IPS-20b (cell line): Measurements from ENCODE around the gene NUDT4B.
"Not testable (repeated sequence)": the region's sequence is repeated elsewhere in the genome, so short reads cannot be mapped to it uniquely, and the experiment has no call there.

Experiments
- H3K27ac ChIP-seq: one replicate; pipeline ENCODE4 v1.5.1; 2013; ENCODE audit warnings: low read length
- H3K27me3 ChIP-seq: 2 replicates; pipeline ENCODE4 v1.6.1; 2013; ENCODE audit warnings: mild to moderate bottlenecking, low read length, inconsistent platforms; ENCODE audit not compliant: insufficient read depth
- H3K36me3 ChIP-seq: 2 replicates; pipeline ENCODE4 v1.6.1; 2013; ENCODE audit warnings: low read depth, mild to moderate bottlenecking, inconsistent platforms, low read length, moderate library complexity; ENCODE audit not compliant: insufficient read depth
- H3K4me1 ChIP-seq: 2 replicates; pipeline ENCODE4 v1.6.1; 2013; ENCODE audit warnings: mild to moderate bottlenecking, control low read depth, inconsistent platforms, low read length, moderate library complexity; ENCODE audit not compliant: insufficient read depth
- H3K4me3 ChIP-seq: 2 replicates; pipeline ENCODE4 v1.5.1; 2013; ENCODE audit warnings: mild to moderate bottlenecking, low read length, inconsistent platforms
- H3K9ac ChIP-seq: 2 replicates; pipeline ENCODE4 v1.6.1; 2013; ENCODE audit warnings: low read depth, mild to moderate bottlenecking, inconsistent platforms, low read length, moderate library complexity
- H3K9me3 ChIP-seq: 2 replicates; pipeline ENCODE4 v1.6.1; 2013; ENCODE audit warnings: mild to moderate bottlenecking, low read depth, low read length, inconsistent platforms; ENCODE audit not compliant: insufficient read depth

The NUDT4B gene

DNA sequence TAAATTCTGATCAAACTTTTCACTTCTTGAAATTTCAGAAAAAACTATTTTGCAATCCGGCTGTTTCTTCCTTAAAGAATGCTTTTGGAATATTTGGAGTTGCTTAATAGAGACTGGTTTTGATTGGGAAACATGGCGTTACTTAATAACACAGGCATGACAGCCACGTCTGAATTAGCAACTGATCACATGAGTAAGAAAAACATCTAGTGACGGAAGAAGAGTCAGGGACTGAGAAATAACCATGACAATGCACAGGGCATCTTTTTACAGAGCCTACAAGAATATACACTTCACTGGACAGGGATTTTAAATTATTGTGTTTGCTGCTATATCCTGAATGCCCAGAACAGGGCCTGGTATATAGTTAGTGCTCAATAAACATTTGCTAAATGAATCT lies 25.1 kb downstream of the NUDT4B start:
- not testable (repeated sequence) for H3K9ac ChIP-seq, H3K4me1 ChIP-seq, H3K9me3 ChIP-seq, H3K27me3 ChIP-seq, H3K27ac ChIP-seq, H3K36me3 ChIP-seq, H3K4me3 ChIP-seq

DNA sequence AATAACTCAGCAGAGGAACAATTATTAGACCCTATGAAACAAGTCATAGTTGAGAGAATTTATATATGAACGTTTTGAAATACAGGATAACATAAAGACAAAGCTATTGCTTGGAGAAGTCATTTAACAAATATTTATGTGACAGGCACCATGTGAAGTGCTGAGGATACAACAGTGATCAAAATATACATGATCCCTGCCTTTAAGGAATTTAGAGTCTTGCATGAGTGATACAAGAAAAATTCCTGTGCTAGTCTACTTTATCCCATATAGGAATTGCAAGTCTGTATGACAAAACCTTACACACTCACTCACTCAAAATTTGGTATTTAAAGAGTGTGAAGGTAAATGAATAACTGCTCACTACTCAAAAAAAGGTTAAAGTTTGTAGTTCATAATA lies 25.5 kb downstream of the NUDT4B start:
- H3K9me3 ChIP-seq, H3K27ac ChIP-seq, H3K4me3 ChIP-seq, H3K9ac ChIP-seq, H3K36me3 ChIP-seq, H3K27me3 ChIP-seq, H3K4me1 ChIP-seq: not testable (repeated sequence)

DNA sequence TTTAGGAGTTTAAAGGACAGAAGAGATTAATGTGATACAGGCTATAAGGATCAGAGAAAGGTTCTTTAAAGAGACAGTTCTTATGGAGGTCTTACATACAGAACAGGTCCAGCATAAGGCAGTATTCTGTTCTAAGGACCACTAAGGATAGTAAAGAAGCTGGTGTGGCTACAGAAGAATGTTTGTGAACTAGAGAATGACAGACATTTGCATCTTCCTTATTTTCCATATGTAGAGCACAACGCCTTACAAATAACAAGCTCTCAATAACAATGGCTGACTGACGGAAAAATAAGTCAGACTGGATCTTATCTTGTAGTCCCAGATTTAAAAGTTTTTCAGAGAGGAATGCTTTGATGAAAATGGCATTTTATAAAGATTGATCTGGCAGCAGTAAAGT lies 26.7 kb downstream of the NUDT4B start:
- H3K9me3 ChIP-seq, H3K27me3 ChIP-seq, H3K27ac ChIP-seq, H3K36me3 ChIP-seq, H3K4me1 ChIP-seq, H3K4me3 ChIP-seq, H3K9ac ChIP-seq: not testable (repeated sequence)

DNA sequence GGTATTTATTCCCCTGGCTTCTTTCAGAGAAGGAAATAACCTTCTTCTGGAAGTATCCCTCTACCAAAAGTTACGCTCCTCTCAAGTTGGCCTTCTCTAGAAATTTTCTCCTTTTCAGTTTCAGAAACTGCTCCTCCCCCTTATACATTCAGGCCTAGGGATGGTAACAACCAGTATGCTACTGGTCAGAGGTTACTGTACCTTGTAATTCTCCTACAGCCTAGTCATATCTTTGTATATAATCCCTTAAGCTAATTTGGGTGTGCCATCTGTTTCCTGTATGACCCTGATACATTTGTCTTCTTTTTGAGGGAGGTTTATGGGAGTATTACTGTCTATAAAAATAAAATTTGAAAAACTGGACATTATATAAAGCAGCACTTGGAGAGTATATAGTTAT lies 29.1 kb downstream of the NUDT4B start:
- H3K4me3 ChIP-seq, H3K9ac ChIP-seq, H3K36me3 ChIP-seq, H3K27me3 ChIP-seq, H3K27ac ChIP-seq, H3K9me3 ChIP-seq, H3K4me1 ChIP-seq: not testable (repeated sequence)

DNA sequence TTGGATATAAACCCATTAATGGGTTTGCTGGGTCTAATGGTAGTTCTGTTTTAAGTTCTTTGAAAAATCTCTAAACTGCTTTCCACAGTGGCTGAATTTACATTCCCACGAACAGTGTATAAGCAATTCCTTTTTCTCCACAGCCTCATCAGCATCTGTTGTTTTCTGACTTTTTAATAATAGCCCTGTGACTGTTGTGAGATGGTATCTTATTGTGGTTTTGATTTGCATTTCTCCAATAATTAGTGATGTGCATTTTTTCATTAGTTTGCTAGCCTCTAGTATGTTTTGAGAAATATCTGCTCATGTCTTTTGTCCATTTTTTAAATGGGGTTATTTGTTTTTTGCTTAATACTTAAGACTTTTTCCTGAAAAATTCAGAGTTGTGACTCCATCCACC lies 31.8 kb downstream of the NUDT4B start:
- not testable (repeated sequence) for H3K4me3 ChIP-seq, H3K4me1 ChIP-seq, H3K27ac ChIP-seq, H3K27me3 ChIP-seq, H3K9ac ChIP-seq, H3K36me3 ChIP-seq, H3K9me3 ChIP-seq

DNA sequence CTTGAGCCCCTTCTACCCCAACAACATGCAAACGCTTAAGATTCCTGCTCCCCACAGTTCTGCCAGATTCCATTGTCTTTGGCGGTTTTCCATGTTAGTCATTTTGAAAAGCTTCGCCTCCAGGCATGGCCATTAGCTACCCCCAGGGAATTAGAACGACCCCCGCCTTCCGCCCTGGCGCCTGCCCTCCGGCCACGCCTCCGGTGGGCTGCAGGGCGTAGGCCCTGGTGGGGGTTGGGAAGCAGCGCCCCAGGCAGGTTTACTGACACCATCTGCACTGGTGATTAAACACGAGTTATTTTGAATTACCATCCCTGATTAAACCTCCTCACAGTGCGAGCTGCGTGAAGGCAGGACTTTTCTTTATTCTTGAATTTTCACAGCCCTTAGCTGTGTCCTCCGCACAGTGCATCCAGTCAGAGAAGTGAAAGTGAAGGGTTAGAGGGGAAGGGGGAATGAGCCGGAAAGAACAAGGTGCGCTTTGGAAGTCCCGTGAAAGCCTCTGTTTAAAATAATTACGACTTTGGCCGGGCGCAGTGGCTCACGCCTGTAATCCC lies 43.0 kb downstream of the NUDT4B start:
- H3K36me3 ChIP-seq, H3K4me3 ChIP-seq, H3K27me3 ChIP-seq, H3K9me3 ChIP-seq, H3K27ac ChIP-seq, H3K4me1 ChIP-seq, H3K9ac ChIP-seq: not testable (repeated sequence)

DNA sequence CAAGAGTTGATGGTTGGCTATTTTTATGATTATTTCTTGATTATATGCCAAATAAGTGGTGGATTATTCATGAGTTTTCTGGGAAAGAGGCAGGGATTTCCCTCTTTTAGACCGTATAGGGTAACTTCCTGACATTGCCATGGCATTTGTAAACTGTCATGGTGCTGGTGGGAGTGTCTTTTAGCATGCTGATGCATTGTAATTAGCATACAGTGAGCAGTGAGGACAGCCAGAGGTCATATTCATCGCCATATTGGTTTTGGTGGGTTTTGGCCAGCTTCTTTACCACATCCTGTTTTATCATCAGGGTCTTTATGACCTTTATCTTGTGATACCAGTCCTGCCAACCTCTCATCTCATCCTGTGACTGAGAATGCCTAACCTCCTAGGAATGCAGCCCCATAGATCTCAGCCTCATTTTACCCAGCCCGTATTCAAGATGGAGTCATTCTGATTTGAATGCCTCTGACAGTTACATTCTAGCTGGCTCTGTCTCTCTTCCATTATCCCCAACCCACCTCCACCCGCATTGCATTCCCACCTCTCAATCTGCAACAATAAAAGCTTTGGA lies 45.3 kb downstream of the NUDT4B start:
- not testable (repeated sequence) for H3K36me3 ChIP-seq, H3K9me3 ChIP-seq, H3K4me1 ChIP-seq, H3K27me3 ChIP-seq, H3K4me3 ChIP-seq, H3K27ac ChIP-seq, H3K9ac ChIP-seq
